Activated CD4-positive, alpha-beta T cell treated with anti-CD3 and anti-CD28 coated beads, Interleukin-2, Interleukin-6, amounts not matched to agents 100 ng/mL and 50 ng/mL, durations not matched to agents 16 hours and 8 hours (primary cell): ENCODE measurements around the gene KCNJ1.

Experiments used
- DNase-seq: peaks from one replicate; pipeline ENCODE4 v3.0.0-alpha.2; 2020

KCNJ1 gene

GRCh38 chr11:128819198-128819597, 47.9 kb downstream of the KCNJ1 start:
- no peak for DNase-seq

- no peak for DNase-seq
Observed at GRCh38 chr11:128814856-128815705, 52.0 kb downstream of the KCNJ1 start.

GRCh38 chr11:128813729-128814128, 53.4 kb downstream of the KCNJ1 start:
- DNase-seq: no peak

- no peak for DNase-seq
Observed at GRCh38 chr11:128810784-128811514, 56.1 kb downstream of the KCNJ1 start.

GRCh38 chr11:128809128-128809527, 58.0 kb downstream of the KCNJ1 start:
- no peak for DNase-seq

- no peak for DNase-seq
Observed at GRCh38 chr11:128807909-128808308, 59.2 kb downstream of the KCNJ1 start.

GRCh38 chr11:128806506-128807261, 60.4 kb downstream of the KCNJ1 start:
- no peak for DNase-seq

GRCh38 chr11:128804481-128804880, 62.6 kb downstream of the KCNJ1 start:
- DNase-seq: no peak

- DNase-seq: no peak
Observed at GRCh38 chr11:128803449-128804245, 63.4 kb downstream of the KCNJ1 start.

GRCh38 chr11:128803011-128803410, 64.1 kb downstream of the KCNJ1 start:
- no peak for DNase-seq

- DNase-seq: no peak
Observed at GRCh38 chr11:128802358-128802981, 64.6 kb downstream of the KCNJ1 start.

GRCh38 chr11:128800871-128801417, 66.2 kb downstream of the KCNJ1 start:
- DNase-seq: no peak

- peak; percentile 4 for DNase-seq
Observed at GRCh38 chr11:128796270-128796669, 70.8 kb downstream of the KCNJ1 start.

- no peak for DNase-seq
Observed at GRCh38 chr11:128790196-128790595, 76.9 kb downstream of the KCNJ1 start.

- DNase-seq: no peak
Observed at GRCh38 chr11:128789497-128790150, 77.5 kb downstream of the KCNJ1 start.
